NOMO-1 (cell line): ENCODE measurements around the gene SSX4B.
"Not testable (repeated sequence)": the region's sequence is repeated elsewhere in the genome, so short reads cannot be mapped to it uniquely, and the experiment has no call there.

ENCODE experiments used
- DNase-seq, 2 experiments: peaks; one replicate each; lab custom pipeline; 2025; ENCODE audit not compliant: unreplicated experiment in 2 of 2; lab: John Stamatoyannopoulos, UW

SSX4B gene

GRCh38 chrX:48356315-48357094, 55.3 kb downstream of the SSX4B start, which contains the start of gene SSX3:
Gene SSX3, minus strand, starts transcription at chrX:48356703. Its CDS starts 1,454 bp downstream, at chrX:48355249.
- not testable (repeated sequence) for DNase-seq
